HAP-1 (cell line): Measurements from ENCODE around the gene MOCS1.
A peak's percentile ranks its signal among the peaks of the same experiment; 100 is the strongest.
"Not testable (repeated sequence)": the region's sequence is repeated elsewhere in the genome, so short reads cannot be mapped to it uniquely, and the experiment has no call there.

Source experiments
- DNase-seq, 2 experiments: peaks; one replicate each; pipeline ENCODE4 v3.0.0-alpha.2; 2016 to 2020; ENCODE audit warnings: low spot score in 2 of 2
- H3K27me3 ChIP-seq: fragments of 250-450 bp; sonication (Bioruptor Pico); 2 replicates; pipeline ENCODE4 v1.5.1; 2020; ENCODE audit warnings: low read depth, mild to moderate bottlenecking, moderate library complexity
- H3K36me3 ChIP-seq: fragments of 250-450 bp; sonication (Bioruptor Pico); replicated peaks from 2 replicates; pipeline ENCODE4 v1.5.1; 2020; ENCODE audit warnings: mild to moderate bottlenecking
- H3K4me1 ChIP-seq: fragments of 250-450 bp; sonication (Bioruptor Pico); 2 replicates; pipeline ENCODE4 v1.5.1; 2020; ENCODE audit warnings: mild to moderate bottlenecking
- H3K4me3 ChIP-seq: fragments of 250-450 bp; sonication (Bioruptor Pico); 2 replicates; pipeline ENCODE4 v1.5.1; 2020; ENCODE audit warnings: mild to moderate bottlenecking, moderate library complexity
- H3K9me3 ChIP-seq: fragments of 250-450 bp; sonication (Bioruptor Pico); 2 replicates; pipeline ENCODE4 v1.5.1; 2020; ENCODE audit warnings: mild to moderate bottlenecking, moderate library complexity
- in situ Hi-C: fragments of 300-500 bp; cut with MboI; formaldehyde crosslinking; loops from 3 replicates; pipeline ENCODE4 v1.14.3; 2020; ENCODE audit warnings: low sequenced_read_pairs, inconsistent platforms, mixed read lengths

Gene MOCS1

DNA sequence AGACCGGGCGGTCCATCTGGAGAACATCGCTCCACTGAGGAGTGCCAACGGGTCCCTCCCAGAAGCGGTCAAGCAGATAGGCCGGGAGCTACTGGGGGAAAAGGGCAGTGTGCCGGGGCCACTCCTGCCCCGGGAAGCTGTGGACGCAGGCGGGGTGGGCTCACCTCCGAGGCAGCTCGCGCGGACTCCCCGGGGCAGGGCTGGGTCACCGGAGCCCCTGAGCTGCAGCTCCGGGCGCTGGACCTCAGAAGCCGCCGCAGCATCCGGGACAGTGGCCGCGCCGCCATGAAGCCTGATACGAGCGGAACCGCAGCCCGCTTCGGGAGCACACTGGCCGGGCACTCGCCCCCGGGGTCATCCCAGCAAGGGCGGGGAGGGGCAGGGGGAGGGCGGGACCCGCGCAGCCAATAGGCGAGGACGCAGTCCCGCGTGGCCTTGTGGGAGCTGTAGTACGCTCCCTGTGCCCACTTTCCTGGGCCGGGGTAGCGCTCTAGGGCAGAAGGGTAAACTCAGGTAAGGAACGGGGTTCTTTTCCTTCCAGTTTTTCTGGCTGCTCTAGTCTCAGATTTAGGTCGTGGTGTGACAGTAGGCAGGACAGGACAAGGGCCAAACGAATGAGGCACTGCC lies at the start of gene MOCS1:
Gene MOCS1 (minus strand): TSS at position 332 of the 627 bp plus-strand sequence. CDS start 45 bp downstream, at position 287.
- H3K27me3 ChIP-seq: no peaks in the 10 kb centered on the region
- no peaks in the 10 kb centered on the region for H3K36me3 ChIP-seq
- in situ Hi-C loops: no loop called here
- DNase-seq: peak; percentile 46 to 85
- H3K4me3 ChIP-seq: peak within 1 kb of the TSS; percentile 69
- no peaks in the 10 kb centered on the region for H3K9me3 ChIP-seq
- peaks cover 11% of the 10 kb centered on the region for H3K4me1 ChIP-seq

GRCh38 chr6:39984051-39984450 lies 49.8 kb upstream of the MOCS1 start:
- Histone ChIP-seq H3K36me3 (no peaks in the 10 kb centered on the region), H3K9me3 (no peaks in the 10 kb centered on the region), H3K27me3 (no peaks in the 10 kb centered on the region), H3K4me1 (no peaks in the 10 kb centered on the region), H3K4me3 (no peak overlapping the region)
- in situ Hi-C loops: no loop called here
- no peak for DNase-seq

- Histone ChIP-seq H3K36me3 (no peaks in the 10 kb centered on the region), H3K27me3 (no peaks in the 10 kb centered on the region), H3K4me3 (no peak overlapping the region), H3K4me1 (no peaks in the 10 kb centered on the region), H3K9me3 (no peaks in the 10 kb centered on the region)
- in situ Hi-C loops: no loop called here
- no peak for DNase-seq
Observed at GRCh38 chr6:39983193-39983592, 48.9 kb upstream of the MOCS1 start.

DNA sequence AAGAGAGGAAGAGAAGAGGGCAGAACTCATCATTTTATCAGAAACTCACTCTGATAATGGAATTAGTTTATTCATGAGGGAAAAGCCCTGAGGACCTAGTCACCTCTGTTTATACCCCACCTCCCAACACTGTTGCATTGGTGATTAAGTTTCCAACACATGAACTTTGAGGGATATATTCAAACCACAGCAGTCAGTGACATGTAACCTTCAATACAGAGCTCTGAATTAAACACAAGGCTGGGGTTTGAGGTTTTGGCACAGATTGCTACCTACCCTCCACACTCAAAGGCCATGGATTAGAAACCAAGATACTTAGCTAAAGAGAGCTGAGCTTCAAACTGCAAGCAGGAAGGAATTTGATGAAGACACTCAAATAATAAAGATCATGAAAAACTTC lies 48.5 kb upstream of the MOCS1 start:
- H3K36me3 ChIP-seq: no peaks in the 10 kb centered on the region
- no peak overlapping the region for H3K4me3 ChIP-seq
- no peaks in the 10 kb centered on the region for H3K4me1 ChIP-seq
- H3K9me3 ChIP-seq: no peaks in the 10 kb centered on the region
- in situ Hi-C loops: no loop called here
- no peaks in the 10 kb centered on the region for H3K27me3 ChIP-seq
- DNase-seq: no peak

DNA sequence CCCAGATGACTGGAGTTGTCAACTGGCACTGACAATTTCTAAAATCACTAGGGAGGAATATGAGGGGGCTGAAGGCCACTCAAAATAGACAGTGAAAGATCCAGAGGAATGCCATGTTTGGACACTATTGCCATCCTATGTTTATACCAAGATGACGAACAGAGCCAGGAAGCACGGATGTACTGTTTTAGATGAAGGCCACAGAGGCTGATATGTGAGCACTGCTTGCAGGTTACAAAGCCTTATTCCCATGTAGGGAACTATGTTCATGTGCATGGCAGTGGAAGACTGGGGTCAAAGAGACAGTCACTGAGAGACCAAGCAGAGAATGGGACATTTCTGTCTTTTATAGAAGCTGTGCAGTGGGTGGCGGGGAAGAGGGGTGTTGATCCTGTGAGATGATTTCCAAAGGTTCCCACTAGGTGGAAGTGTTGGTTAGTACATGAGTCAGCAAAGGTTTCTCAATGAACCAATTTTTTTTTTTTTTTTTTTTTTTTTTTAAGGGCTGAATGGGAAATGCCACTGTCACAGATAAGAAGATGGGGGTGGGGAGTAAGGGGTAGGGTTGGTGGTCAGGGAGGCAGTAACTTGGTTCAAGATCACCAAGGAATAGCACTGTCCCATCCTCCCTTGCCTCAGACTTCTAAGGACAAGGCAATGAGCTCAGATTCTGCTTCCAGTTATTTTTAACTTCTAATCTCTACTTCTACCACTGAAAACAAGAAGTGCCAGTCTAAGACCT lies 46.7 kb upstream of the MOCS1 start:
- H3K4me3 ChIP-seq: no peak overlapping the region
- in situ Hi-C loops: no loop called here
- peak; percentile 10 to 25 for DNase-seq
- H3K36me3 ChIP-seq: no peaks in the 10 kb centered on the region
- H3K4me1 ChIP-seq: no peaks in the 10 kb centered on the region
- no peaks in the 10 kb centered on the region for H3K9me3 ChIP-seq
- no peaks in the 10 kb centered on the region for H3K27me3 ChIP-seq

- DNase-seq: no peak
- Histone ChIP-seq H3K4me3 (no peak overlapping the region), H3K4me1 (no peaks in the 10 kb centered on the region), H3K9me3 (no peaks in the 10 kb centered on the region), H3K36me3 (no peaks in the 10 kb centered on the region), H3K27me3 (no peaks in the 10 kb centered on the region)
- in situ Hi-C loops: no loop called here
Observed at GRCh38 chr6:39979461-39980328, 45.4 kb upstream of the MOCS1 start.

- Histone ChIP-seq H3K4me1 (no peaks in the 10 kb centered on the region), H3K4me3 (no peak overlapping the region), H3K36me3 (no peaks in the 10 kb centered on the region), H3K9me3 (no peaks in the 10 kb centered on the region), H3K27me3 (no peaks in the 10 kb centered on the region)
- DNase-seq: no peak
- in situ Hi-C loops: no loop called here
Observed at GRCh38 chr6:39978240-39978639, 44.0 kb upstream of the MOCS1 start.

GRCh38 chr6:39973661-39974060 lies 39.4 kb upstream of the MOCS1 start:
- in situ Hi-C loops: no loop called here
- Histone ChIP-seq H3K4me3 (no peak overlapping the region), H3K36me3 (no peaks in the 10 kb centered on the region), H3K27me3 (no peaks in the 10 kb centered on the region), H3K9me3 (no peaks in the 10 kb centered on the region), H3K4me1 (no peaks in the 10 kb centered on the region)
- no peak for DNase-seq

DNA sequence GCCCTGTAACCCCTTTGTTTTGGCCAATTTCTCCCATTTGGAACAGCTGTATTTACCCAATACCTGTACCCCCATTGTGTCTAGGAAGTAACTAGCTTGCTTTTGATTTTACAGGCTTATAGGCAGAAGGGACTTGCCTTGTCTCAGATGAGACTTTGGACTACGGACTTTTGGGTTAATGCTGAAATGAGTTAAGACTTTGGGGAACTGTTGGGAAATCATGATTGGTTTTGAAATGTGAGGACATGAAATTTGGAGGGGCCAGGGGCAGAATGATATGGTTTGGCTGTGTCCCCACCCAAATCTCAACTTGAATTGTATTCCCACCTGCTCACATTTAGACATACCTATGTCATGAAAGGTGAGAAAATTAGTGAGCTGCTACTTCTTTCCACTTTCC lies 38.5 kb upstream of the MOCS1 start:
- in situ Hi-C loops, H3K4me1 ChIP-seq, H3K27me3 ChIP-seq, DNase-seq, H3K9me3 ChIP-seq, H3K4me3 ChIP-seq, H3K36me3 ChIP-seq: not testable (repeated sequence)

DNA sequence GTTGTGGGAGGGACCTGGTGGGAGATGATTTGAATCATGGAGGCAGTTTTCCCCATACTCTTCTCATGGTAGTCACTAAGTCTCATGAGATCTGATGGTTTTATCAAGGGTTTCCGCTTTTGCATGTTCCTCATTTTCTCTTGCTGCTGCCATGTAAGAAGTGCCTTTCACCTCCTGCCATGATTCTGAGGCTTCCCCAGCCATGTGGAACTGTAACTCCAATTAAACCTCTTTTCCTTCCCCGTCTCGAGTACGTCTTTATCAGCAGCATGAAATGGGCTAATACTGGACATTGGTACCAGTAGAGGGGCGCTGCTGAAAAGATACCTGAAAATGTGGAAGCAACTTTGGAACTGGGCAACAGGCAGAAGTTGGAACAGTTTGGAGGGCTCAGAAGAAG lies 36.9 kb upstream of the MOCS1 start:
- DNase-seq, H3K9me3 ChIP-seq, H3K36me3 ChIP-seq, H3K4me3 ChIP-seq, in situ Hi-C loops, H3K4me1 ChIP-seq, H3K27me3 ChIP-seq: not testable (repeated sequence)

GRCh38 chr6:39965751-39966150 lies 31.5 kb upstream of the MOCS1 start:
- Histone ChIP-seq H3K36me3 (no peaks in the 10 kb centered on the region), H3K4me3 (no peak overlapping the region), H3K9me3 (no peaks in the 10 kb centered on the region), H3K4me1 (no peaks in the 10 kb centered on the region), H3K27me3 (no peaks in the 10 kb centered on the region)
- in situ Hi-C loops: no loop called here
- DNase-seq: no peak

DNA sequence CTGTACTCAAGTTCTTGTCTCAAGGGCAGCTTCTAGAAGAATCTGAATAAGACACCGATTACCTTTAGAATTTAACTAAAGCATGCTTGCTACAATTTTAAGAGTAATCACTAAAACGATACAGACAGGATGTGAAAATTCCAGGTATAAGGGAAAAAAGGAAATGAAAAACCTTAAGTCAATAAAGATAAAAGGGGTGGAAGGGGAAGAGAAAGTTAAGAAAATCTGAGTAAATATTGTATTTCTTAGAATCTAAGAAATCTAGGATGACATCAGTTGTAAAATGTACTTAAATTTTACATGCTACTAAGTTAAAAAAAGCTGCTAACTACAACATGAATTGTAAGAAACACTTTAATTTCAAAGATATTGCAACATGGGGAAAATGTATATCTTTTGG lies 30.3 kb upstream of the MOCS1 start:
- Histone ChIP-seq H3K27me3 (no peaks in the 10 kb centered on the region), H3K4me1 (no peaks in the 10 kb centered on the region), H3K9me3 (no peaks in the 10 kb centered on the region), H3K36me3 (no peaks in the 10 kb centered on the region), H3K4me3 (no peak overlapping the region)
- in situ Hi-C loops: no loop called here
- DNase-seq: no peak

GRCh38 chr6:39964094-39964493 lies 29.8 kb upstream of the MOCS1 start:
- H3K27me3 ChIP-seq: no peaks in the 10 kb centered on the region
- H3K36me3 ChIP-seq: no peaks in the 10 kb centered on the region
- H3K4me1 ChIP-seq: no peaks in the 10 kb centered on the region
- H3K4me3 ChIP-seq: no peak overlapping the region
- no peak for DNase-seq
- H3K9me3 ChIP-seq: no peaks in the 10 kb centered on the region
- in situ Hi-C loops: no loop called here

DNA sequence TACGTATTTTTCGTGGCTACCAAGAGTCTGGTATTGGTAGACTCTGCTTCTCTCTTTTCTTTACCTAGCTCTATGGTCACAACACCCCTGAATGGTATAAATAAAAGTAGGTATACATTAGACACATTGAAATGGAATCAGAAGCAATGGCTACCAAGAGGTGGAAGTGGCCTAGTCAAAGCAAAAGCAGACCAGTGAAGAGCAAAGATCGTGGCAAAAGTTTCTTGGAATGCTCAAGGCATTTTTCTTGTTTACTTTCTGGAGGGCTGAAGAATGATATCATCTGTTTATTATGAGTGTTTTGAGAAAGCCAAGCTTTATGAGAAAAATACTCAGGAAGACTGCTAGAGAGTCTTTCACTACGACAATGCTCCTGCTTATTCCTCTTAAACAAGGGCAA lies 28.6 kb upstream of the MOCS1 start:
- H3K4me3 ChIP-seq: no peak overlapping the region
- in situ Hi-C loops: no loop called here
- no peaks in the 10 kb centered on the region for H3K36me3 ChIP-seq
- H3K4me1 ChIP-seq: no peaks in the 10 kb centered on the region
- H3K27me3 ChIP-seq: no peaks in the 10 kb centered on the region
- H3K9me3 ChIP-seq: no peaks in the 10 kb centered on the region
- no peak for DNase-seq
